DMS53 treated with DMSO at 0.1 percent for 48 hours (cell line): ENCODE data around the gene CACNB3.
A peak's percentile ranks its signal among the peaks of the same experiment; 100 is the strongest.

Experiments
- DNase-seq: peaks from one replicate; lab custom pipeline; 2025; ENCODE audit not compliant: unreplicated experiment; lab: John Stamatoyannopoulos, UW

The CACNB3 gene

GRCh38 chr12:48817873-48818830 is at the start of gene CACNB3:
Gene CACNB3 (plus strand): TSS chr12:48818496. CDS start chr12:48818930, 434 bp downstream.
- peak; percentile 33 for DNase-seq

GRCh38 chr12:48768736-48769135 is 49.6 kb upstream of the CACNB3 start:
- DNase-seq: no peak

GRCh38 chr12:48770756-48771155 is 47.5 kb upstream of the CACNB3 start:
- DNase-seq: no peak

- no peak for DNase-seq
These were observed 46.6 kb upstream of the CACNB3 start for GRCh38 chr12:48771588-48772112.

- no peak for DNase-seq
These were observed 44.6 kb upstream of the CACNB3 start for GRCh38 chr12:48773686-48774085.

GRCh38 chr12:48774516-48774915 is 43.8 kb upstream of the CACNB3 start:
- DNase-seq: no peak

GRCh38 chr12:48775299-48775698 is 43.0 kb upstream of the CACNB3 start:
- DNase-seq: no peak

- no peak for DNase-seq
These were observed 42.2 kb upstream of the CACNB3 start for GRCh38 chr12:48775991-48776649.

GRCh38 chr12:48776956-48777355 is 41.3 kb upstream of the CACNB3 start:
- DNase-seq: no peak

- no peak for DNase-seq
These were observed 40.5 kb upstream of the CACNB3 start for GRCh38 chr12:48777501-48778400.

GRCh38 chr12:48779869-48780268 is 38.4 kb upstream of the CACNB3 start:
- DNase-seq: no peak

- DNase-seq: no peak
These were observed 37.8 kb upstream of the CACNB3 start for GRCh38 chr12:48780381-48781025.

- no peak for DNase-seq
These were observed 36.4 kb upstream of the CACNB3 start for GRCh38 chr12:48781750-48782456.

GRCh38 chr12:48782457-48783395 is 35.6 kb upstream of the CACNB3 start:
- DNase-seq: no peak

- DNase-seq: no peak
These were observed 34.9 kb upstream of the CACNB3 start for GRCh38 chr12:48783432-48783831.

- DNase-seq: no peak
These were observed 31.4 kb upstream of the CACNB3 start for GRCh38 chr12:48786591-48787544.

- DNase-seq: no peak
These were observed 30.3 kb upstream of the CACNB3 start for GRCh38 chr12:48787791-48788523.
